Esophagus muscularis mucosa (tissue), 4 donors: ENCODE results near the gene FTH1. TPM values are rescaled to one million over a fixed set of nuclear protein-coding genes. Genes with fewer than 3 reads are reported as not detected.

Experiments
- DNase-seq: peaks from one replicate; pipeline ENCODE4 v3.0.0-alpha.2; 2017; ENCODE audit errors: extremely low spot score
- H3K27ac ChIP-seq, 4 donors: fragments of 200-600 bp; sonication (generic); replicated peaks in 1 of 4; 1 replicate in 3 of 4; 2 replicates in 1 of 4; pipeline ENCODE4 v1.5.1; 2016 to 2019; ENCODE audit warnings: mild to moderate bottlenecking in 1 of 4
- H3K27me3 ChIP-seq, 4 donors: fragments of 200-600 bp; sonication (generic); one replicate each; pipeline versions ENCODE4 v1.5.1 to v1.6.0; 2016 to 2019
- H3K36me3 ChIP-seq, 4 donors: fragments of 200-600 bp; sonication (generic); one replicate each; pipeline ENCODE4 v1.5.1; 2016 to 2019
- H3K4me1 ChIP-seq, 4 donors: fragments of 200-600 bp; sonication (generic); one replicate each; pipeline ENCODE4 v1.5.1; 2016 to 2019
- H3K4me3 ChIP-seq, 4 donors: fragments of 200-600 bp; sonication (generic); 1 replicate in 2 of 4; 2 replicates in 2 of 4; pipeline ENCODE4 v1.5.1; 2016 to 2019; ENCODE audit warnings: mild to moderate bottlenecking in 4 of 4, moderate library complexity in 1 of 4
- H3K9me3 ChIP-seq, 4 donors: fragments of 200-600 bp; sonication (generic); 1 replicate in 3 of 4; 2 replicates in 1 of 4; pipeline ENCODE4 v1.5.1; 2016 to 2019
- EP300 ChIP-seq: sonication (generic); formaldehyde crosslinking; IDR thresholded peaks from one replicate; pipeline ENCODE4 v1.6.1; 2017; ENCODE audit warnings: antibody characterized with exemption
- POLR2A ChIP-seq: fragments of 450-650 bp; IDR thresholded peaks from one replicate; pipeline ENCODE4 v1.6.1; 2017; ENCODE audit warnings: antibody characterized with exemption, moderate library complexity, mild to moderate bottlenecking, low read depth
- POLR2AphosphoS5 ChIP-seq, 2 donors: sonication (generic); formaldehyde crosslinking; IDR thresholded peaks; one replicate each; pipeline ENCODE4 v1.6.1; 2017; ENCODE audit warnings: antibody characterized with exemption in 2 of 2
- WGBS: methylation state at CpG from one replicate; pipeline ENCODE4 v1.1.5; 2018; 5-methylcytosine and 5-hydroxymethylcytosine counted together
- intact Hi-C: fragments of 100-400 bp; cut with DNase I; formaldehyde crosslinking; loops from one replicate; pipeline ENCODE4 v1.15.1; 2023
- total RNA-seq, 4 donors: library from RNA; depleted of rRNA; stranded (reverse); fragments of >200 nt; gene quantifications; one replicate each; pipeline versions ENCODE4 v1.1.0 to v1.2.1, GENCODE V29; 2016
- TF ChIP-seq, protein P1 (sequence below), 3 experiments: fragments of 200-600 bp in 2 of 3; fragments of 450-650 bp in 1 of 3; sonication (generic) in 2 of 3; IDR thresholded peaks; one replicate each; pipeline ENCODE4 v1.5.1; 2017 to 2019; ENCODE audit warnings: antibody characterized with exemption in 3 of 3, mild to moderate bottlenecking in 2 of 3, moderate library complexity in 1 of 3

Gene FTH1
- total RNA-seq, 4 donors from 2014 or later = 1,795 to 3,027 (median 2,719) TPM

DNA sequence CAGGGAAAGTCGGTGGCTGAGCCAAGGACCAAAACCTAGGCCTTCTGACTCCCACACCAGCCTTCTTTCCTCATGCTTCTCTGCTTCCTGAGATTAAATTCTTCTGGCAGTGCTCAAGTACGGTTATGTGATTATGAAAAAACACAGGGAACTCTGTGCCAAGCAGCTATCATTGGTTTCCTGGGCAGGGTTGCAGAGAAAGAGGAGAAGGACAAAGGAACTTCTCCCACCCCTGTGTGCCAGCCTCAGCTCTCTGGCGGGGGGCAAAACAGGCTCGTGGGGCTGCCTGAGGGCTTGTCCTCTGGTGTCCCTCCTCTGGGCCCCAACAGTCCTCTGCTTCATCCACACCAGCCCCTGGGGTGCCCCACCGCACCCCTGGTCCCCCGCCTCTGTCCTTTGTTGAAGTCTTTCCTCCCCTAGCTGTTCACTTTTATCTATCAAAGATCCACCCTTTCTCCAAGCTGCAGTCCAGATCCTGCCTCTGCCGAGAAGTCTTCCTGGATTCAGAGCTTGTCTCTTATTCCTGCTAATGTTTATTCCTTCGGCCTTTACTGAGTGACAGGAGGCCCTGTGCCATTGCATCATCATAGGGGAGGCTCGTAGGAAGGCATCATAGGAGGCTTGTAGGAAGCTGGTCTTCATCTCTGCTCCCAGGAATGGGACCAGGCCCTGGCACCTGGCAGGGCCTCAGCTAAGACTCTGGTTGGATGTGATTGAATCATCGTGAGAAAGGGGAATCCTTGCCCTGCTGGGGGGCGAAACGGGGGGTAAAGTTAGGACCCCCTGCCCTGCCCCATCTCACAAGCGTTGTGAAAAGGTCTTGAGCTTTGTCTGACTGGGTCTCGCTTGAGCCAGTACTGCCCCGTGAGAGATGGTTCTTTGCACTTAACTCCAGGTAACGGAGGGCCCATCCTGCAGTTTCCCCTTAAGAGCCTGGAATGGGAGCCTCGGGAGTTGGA is 11.5 kb upstream of the FTH1 start:
- Histone ChIP-seq H3K27ac (peak overlapping the region; percentile 54 to 77 (median 72)), H3K36me3 (no peaks in the 10 kb centered on the region), H3K4me3 (no peak overlapping the region), H3K4me1 (peaks cover 45 to 57% (median 54%) of the 10 kb centered on the region in 4 donors), H3K9me3 (no peaks in the 10 kb centered on the region), H3K27me3 (no peaks in the 10 kb centered on the region)
- no peak for TF ChIP-seq POLR2A
- TF ChIP-seq, protein P1, sequence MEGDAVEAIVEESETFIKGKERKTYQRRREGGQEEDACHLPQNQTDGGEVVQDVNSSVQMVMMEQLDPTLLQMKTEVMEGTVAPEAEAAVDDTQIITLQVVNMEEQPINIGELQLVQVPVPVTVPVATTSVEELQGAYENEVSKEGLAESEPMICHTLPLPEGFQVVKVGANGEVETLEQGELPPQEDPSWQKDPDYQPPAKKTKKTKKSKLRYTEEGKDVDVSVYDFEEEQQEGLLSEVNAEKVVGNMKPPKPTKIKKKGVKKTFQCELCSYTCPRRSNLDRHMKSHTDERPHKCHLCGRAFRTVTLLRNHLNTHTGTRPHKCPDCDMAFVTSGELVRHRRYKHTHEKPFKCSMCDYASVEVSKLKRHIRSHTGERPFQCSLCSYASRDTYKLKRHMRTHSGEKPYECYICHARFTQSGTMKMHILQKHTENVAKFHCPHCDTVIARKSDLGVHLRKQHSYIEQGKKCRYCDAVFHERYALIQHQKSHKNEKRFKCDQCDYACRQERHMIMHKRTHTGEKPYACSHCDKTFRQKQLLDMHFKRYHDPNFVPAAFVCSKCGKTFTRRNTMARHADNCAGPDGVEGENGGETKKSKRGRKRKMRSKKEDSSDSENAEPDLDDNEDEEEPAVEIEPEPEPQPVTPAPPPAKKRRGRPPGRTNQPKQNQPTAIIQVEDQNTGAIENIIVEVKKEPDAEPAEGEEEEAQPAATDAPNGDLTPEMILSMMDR (IDR thresholded peaks at IDR 0.05) = no peak
- peak in 1 of 2 donors; percentile 23 for TF ChIP-seq POLR2AphosphoS5 (IDR thresholded peaks at IDR 0.05)
- no peak for TF ChIP-seq EP300
- DNase-seq = peak; percentile 90
- intact Hi-C loops = no loop called here
- WGBS = 72% methylated on average over 16 of the region's 17 CpGs

DNA sequence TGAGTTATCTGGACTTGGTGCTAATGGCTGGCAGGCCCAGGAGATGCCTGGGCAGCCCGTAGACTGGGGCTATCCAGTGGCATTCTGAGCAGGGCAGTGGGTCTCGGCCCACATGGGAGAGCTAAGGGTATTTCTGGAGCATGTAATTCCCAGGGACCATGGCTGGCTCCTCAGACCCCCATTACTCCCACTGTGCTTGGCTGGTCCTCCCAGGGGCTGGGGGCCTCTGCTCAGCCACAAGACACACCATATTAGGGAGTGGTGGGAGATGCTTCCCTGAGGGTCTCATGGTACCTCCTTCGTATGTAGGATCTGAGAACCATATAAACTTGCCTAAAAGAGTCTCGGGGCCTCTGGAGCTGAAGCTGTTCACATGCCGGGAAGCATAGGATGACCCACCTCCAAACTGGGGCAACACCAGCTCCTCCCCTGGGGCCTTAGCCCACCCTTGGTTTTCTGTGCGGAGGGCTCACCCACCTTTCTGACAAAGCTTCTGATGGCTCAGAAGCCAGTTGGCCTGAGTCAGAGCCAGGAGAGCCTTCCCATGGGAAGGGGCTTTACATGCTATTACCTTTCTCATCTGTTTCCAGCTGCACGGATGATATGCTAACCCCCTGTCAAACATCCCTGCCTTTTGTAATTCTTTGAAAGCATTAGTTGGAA is 9.5 kb upstream of the FTH1 start:
- Histone ChIP-seq H3K27me3 (no peaks in the 10 kb centered on the region), H3K27ac (peak overlapping the region in 1 of 4 donors; percentile 21), H3K36me3 (no peaks in the 10 kb centered on the region), H3K9me3 (no peaks in the 10 kb centered on the region), H3K4me1 (peaks cover 66 to 77% (median 74%) of the 10 kb centered on the region in 4 donors), H3K4me3 (no peak overlapping the region)
- 80% methylated on average over 1 of the region's 7 CpGs for WGBS
- intact Hi-C loops = no loop called here
- TF ChIP-seq POLR2AphosphoS5 (IDR thresholded peaks at IDR 0.05) = no peak
- TF ChIP-seq POLR2A = no peak
- TF ChIP-seq EP300 = no peak
- TF ChIP-seq, protein P1 (IDR thresholded peaks at IDR 0.05) = no peak
- no peak for DNase-seq

DNA sequence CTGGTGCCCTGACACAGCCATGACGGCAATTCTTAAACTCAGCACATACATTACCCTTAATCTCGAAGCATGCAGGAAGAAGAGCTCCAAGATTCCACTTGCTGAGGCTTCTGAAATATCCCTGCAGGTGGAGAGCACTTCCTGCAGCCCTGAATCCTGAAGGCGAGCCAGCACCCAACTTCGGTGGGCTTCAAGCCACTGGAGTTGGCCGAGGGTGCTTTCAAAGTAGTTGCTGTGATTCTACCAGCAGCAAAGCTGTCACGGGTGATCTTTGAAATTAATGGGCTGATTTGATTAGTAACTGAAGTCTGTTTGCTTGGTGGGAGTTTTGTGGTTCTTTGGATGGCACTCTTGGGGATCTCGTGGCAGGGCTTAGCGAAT is 9.0 kb upstream of the FTH1 start:
- TF ChIP-seq POLR2AphosphoS5 (IDR thresholded peaks at IDR 0.05) = no peak
- no peak for TF ChIP-seq POLR2A
- no peak for TF ChIP-seq EP300
- TF ChIP-seq, protein P1 (IDR thresholded peaks at IDR 0.05) = no peak
- DNase-seq = no peak
- Histone ChIP-seq H3K9me3 (no peaks in the 10 kb centered on the region), H3K27me3 (no peaks in the 10 kb centered on the region), H3K27ac (peak overlapping the region in 1 of 4 donors; percentile 21), H3K4me3 (no peak overlapping the region), H3K36me3 (no peaks in the 10 kb centered on the region), H3K4me1 (peaks cover 71 to 82% (median 80%) of the 10 kb centered on the region in 4 donors)
- intact Hi-C loops = no loop called here
- WGBS = 90% methylated on average over 6 of the region's 8 CpGs

DNA sequence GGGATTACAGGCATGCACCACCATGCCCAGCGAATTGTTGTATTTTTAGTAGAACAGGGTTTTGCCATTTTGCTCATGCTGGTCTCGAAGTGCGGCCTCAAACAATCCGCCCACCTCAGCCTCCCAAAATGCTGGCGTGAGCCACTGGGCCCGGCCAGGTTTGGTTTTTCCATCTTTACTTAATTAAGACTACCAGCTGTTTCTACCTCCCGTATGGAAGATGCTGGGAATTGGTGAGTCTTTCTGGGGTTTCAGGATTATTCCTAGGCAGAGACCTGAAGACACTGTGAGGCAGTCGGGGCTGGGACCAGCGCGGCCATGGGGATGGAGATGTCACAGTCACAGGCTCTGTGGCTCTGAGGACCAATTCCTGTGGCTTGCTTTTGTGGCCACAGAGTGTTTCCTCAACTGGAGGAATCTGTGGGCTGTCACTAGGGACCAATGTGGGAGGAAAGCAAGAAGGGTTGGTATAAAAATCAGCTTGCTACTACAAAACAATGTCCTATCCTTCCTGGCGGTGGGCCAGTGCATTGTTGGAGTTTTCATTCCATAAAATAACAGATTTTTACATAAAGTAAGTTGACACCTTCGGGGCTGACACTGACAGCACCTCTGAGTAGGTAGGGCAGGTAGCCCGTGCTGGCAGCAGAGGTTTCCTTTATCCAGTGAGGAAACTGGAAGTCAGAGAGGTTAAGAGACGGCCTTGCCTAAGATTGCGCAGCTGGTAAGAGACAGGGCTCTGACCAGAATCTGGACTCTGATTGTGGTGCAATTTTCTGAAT is 8.4 kb upstream of the FTH1 start:
- intact Hi-C loops = no loop called here
- Histone ChIP-seq H3K27ac (peak overlapping the region; percentile 98 to 100 (median 99)), H3K9me3 (no peaks in the 10 kb centered on the region), H3K4me1 (peaks cover 77 to 88% (median 86%) of the 10 kb centered on the region in 4 donors), H3K4me3 (no peak overlapping the region), H3K36me3 (no peaks in the 10 kb centered on the region), H3K27me3 (no peaks in the 10 kb centered on the region)
- no peak for DNase-seq
- TF ChIP-seq POLR2AphosphoS5 (IDR thresholded peaks at IDR 0.05) = no peak
- no peak for TF ChIP-seq EP300
- no peak for TF ChIP-seq POLR2A
- TF ChIP-seq, protein P1 (IDR thresholded peaks at IDR 0.05) = no peak
- 94% methylated on average over 15 of the region's 15 CpGs for WGBS
